ENCODE results near the gene CDH9. TPM values are rescaled to one million over a fixed set of nuclear protein-coding genes. Genes with fewer than 3 reads are reported as not detected.

The CDH9 gene
- 21.8 TPM for polyA plus RNA-seq (ENCODE audit: insufficient read length)
- long read RNA-seq, donor 1: 0 reads
- long read RNA-seq, donor 2: 0 reads
- long read RNA-seq, donor 3: 0 reads
- long read RNA-seq, donor 4: 0 reads
- long read RNA-seq, donor 5: 0 reads
- long read RNA-seq, donor 6: 0 reads
- long read RNA-seq, donor 7: 0 reads
- long read RNA-seq, donor 8, partial matches to known transcripts: 0 of 1 reads
- long read RNA-seq, donor 8, other reads (novel, unspliced or antisense): 0 of 1 reads

- DNase-seq: no peak
These were observed at the start of gene CDH9 for GRCh38 chr5:27038476-27038875. Gene CDH9, minus strand, starts transcription at chr5:27038586. Its CDS starts 50,253 bp downstream, at chr5:26988333.

GRCh38 chr5:27087747-27088146 lies 49.4 kb upstream of the CDH9 start:
- no peak for DNase-seq

GRCh38 chr5:27083449-27084415 lies 45.3 kb upstream of the CDH9 start:
- DNase-seq: no peak

GRCh38 chr5:27080147-27080546 lies 41.8 kb upstream of the CDH9 start:
- no peak for DNase-seq

GRCh38 chr5:27062451-27062850 lies 24.1 kb upstream of the CDH9 start:
- DNase-seq: no peak

- no peak for DNase-seq
These were observed 10.1 kb upstream of the CDH9 start for GRCh38 chr5:27048510-27048909.

- DNase-seq: no peak
These were observed 3.0 kb upstream of the CDH9 start for GRCh38 chr5:27041372-27041771.

- DNase-seq: no peak
These were observed 3.8 kb downstream of the CDH9 start for GRCh38 chr5:27034565-27034964.

GRCh38 chr5:27026801-27027200 lies 11.6 kb downstream of the CDH9 start:
- no peak for DNase-seq

- no peak for DNase-seq
These were observed 12.3 kb downstream of the CDH9 start for GRCh38 chr5:27026063-27026462.

GRCh38 chr5:27021471-27021870 lies 16.9 kb downstream of the CDH9 start:
- no peak for DNase-seq

GRCh38 chr5:27020973-27021372 lies 17.4 kb downstream of the CDH9 start:
- DNase-seq: peak; percentile 32

- no peak for DNase-seq
These were observed 22.6 kb downstream of the CDH9 start for GRCh38 chr5:27015758-27016157.

GRCh38 chr5:27011274-27011673 lies 27.1 kb downstream of the CDH9 start:
- no peak for DNase-seq

GRCh38 chr5:27010646-27011045 lies 27.7 kb downstream of the CDH9 start:
- no peak for DNase-seq

GRCh38 chr5:27009540-27009915 lies 28.9 kb downstream of the CDH9 start:
- DNase-seq: no peak

- no peak for DNase-seq
These were observed 29.5 kb downstream of the CDH9 start for GRCh38 chr5:27008604-27009539.

- DNase-seq: no peak
These were observed 31.3 kb downstream of the CDH9 start for GRCh38 chr5:27007121-27007520.

GRCh38 chr5:26986985-26987384 lies 51.4 kb downstream of the CDH9 start:
- no peak for DNase-seq

- DNase-seq: no peak
These were observed 56.6 kb downstream of the CDH9 start for GRCh38 chr5:26981750-26982149.

- DNase-seq: no peak
These were observed 79.1 kb downstream of the CDH9 start for GRCh38 chr5:26959290-26959689.

- DNase-seq: no peak
These were observed 83.2 kb downstream of the CDH9 start for GRCh38 chr5:26955161-26955560.

Measured in left kidney (tissue), 8 donors.